HG03520 (cell line): ENCODE measurements around the gene SAYSD1.

ENCODE experiments used
- ATAC-seq: cut with Tn5 transposase; IDR thresholded peaks from one replicate; pipeline ENCODE4 v1.9.1; 2021; ENCODE audit warnings: mild to moderate bottlenecking, moderate library complexity; ENCODE audit not compliant: unreplicated experiment

SAYSD1 gene

GRCh38 chr6:39058471-39059147 is 56.4 kb downstream of the SAYSD1 start:
- no peak for ATAC-seq

- ATAC-seq = no peak
Observed at GRCh38 chr6:39057251-39058155, 57.5 kb downstream of the SAYSD1 start.

GRCh38 chr6:39056681-39057080 is 58.3 kb downstream of the SAYSD1 start:
- no peak for ATAC-seq

GRCh38 chr6:39056191-39056590 is 58.8 kb downstream of the SAYSD1 start:
- no peak for ATAC-seq

- no peak for ATAC-seq
Observed at GRCh38 chr6:39055661-39056060, 59.3 kb downstream of the SAYSD1 start.

GRCh38 chr6:39054577-39055142 is 60.3 kb downstream of the SAYSD1 start:
- no peak for ATAC-seq
